Fibroblast of mammary gland (primary cell): ENCODE data around the gene TNFAIP8L1.
A peak's percentile ranks its signal among the peaks of the same experiment; 100 is the strongest.

Experiments
- DNase-seq: peaks from one replicate; pipeline ENCODE4 v3.0.0-alpha.2; 2010; ENCODE audit warnings: low read depth
- H3K4me3 ChIP-seq: 2 replicates; pipeline ENCODE4 v1.5.1; 2011; ENCODE audit warnings: low read depth, mild to moderate bottlenecking, low read length, moderate library complexity; ENCODE audit not compliant: control insufficient read depth
- TF ChIP-seq, protein P1 (sequence below): conservative IDR thresholded peaks from 2 replicates; pipeline ENCODE4 v1.5.1; 2011; ENCODE audit warnings: low read depth, low read length, inconsistent platforms; ENCODE audit not compliant: control insufficient read depth, insufficient read depth

The TNFAIP8L1 gene

DNA sequence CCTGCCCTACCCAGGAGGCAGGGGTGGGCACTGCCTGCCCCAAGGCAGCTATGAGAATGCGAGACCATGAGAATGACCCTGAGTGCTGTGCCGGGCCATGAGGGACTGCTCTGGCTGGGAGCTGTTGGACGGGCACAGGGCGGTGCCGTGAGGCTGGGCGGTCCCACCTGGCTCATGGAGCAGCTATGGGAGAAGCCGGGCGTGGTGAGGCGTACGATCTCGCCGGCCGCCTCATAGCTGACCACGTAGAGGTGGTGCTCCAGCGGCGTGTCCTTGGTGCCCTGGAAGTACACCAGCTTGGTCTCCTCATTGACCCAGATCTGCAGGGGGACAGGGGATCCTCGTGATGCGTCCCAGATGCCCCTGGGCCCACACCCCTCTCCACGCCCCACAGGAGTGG, 50.1 kb downstream of the TNFAIP8L1 start:
- TF ChIP-seq, protein P1, sequence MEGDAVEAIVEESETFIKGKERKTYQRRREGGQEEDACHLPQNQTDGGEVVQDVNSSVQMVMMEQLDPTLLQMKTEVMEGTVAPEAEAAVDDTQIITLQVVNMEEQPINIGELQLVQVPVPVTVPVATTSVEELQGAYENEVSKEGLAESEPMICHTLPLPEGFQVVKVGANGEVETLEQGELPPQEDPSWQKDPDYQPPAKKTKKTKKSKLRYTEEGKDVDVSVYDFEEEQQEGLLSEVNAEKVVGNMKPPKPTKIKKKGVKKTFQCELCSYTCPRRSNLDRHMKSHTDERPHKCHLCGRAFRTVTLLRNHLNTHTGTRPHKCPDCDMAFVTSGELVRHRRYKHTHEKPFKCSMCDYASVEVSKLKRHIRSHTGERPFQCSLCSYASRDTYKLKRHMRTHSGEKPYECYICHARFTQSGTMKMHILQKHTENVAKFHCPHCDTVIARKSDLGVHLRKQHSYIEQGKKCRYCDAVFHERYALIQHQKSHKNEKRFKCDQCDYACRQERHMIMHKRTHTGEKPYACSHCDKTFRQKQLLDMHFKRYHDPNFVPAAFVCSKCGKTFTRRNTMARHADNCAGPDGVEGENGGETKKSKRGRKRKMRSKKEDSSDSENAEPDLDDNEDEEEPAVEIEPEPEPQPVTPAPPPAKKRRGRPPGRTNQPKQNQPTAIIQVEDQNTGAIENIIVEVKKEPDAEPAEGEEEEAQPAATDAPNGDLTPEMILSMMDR: no peak
- DNase-seq: no peak
- no peak overlapping the region for H3K4me3 ChIP-seq

DNA sequence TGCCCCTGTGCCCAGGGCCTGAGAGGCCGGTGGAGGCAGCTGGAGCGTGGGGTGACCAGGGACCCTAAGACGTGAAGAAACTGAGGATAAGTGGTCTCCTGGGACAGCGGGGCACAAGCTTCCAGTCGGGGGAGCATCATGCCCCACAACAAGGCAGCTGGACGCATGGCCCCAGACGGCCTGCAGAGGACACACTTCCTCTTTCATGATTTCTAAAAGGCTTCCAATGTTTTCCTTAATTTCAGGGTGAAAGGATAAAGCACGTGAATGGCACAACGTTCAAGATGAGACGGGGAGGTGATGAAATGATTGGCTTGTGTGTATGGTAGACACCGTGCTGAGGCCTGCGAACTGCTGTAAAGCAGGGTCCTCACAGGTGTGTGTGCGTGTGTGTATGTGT, 51.0 kb downstream of the TNFAIP8L1 start:
- DNase-seq: no peak
- H3K4me3 ChIP-seq: no peak overlapping the region
- TF ChIP-seq, protein P1: peak; percentile 8

DNA sequence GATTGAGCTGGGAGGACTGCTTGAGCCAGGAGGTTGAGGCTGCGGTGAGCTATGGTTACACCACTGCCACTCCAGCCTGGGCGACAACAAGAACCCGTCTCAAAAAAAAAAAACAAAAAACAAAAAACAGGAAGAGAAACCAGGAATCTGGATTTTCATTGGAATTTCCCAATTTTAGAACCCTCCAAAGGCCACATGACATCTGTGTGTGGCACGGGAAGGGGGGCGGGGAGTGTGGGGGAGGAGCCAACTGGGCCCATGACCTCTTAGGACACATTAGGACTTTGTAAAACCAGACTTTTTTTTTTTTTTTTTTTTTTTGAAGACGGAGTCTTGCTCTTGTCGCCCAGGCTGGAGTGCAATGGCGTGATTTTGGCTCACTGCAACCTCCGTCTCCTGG, 52.1 kb downstream of the TNFAIP8L1 start:
- no peak overlapping the region for H3K4me3 ChIP-seq
- DNase-seq: no peak
- TF ChIP-seq, protein P1: no peak

DNA sequence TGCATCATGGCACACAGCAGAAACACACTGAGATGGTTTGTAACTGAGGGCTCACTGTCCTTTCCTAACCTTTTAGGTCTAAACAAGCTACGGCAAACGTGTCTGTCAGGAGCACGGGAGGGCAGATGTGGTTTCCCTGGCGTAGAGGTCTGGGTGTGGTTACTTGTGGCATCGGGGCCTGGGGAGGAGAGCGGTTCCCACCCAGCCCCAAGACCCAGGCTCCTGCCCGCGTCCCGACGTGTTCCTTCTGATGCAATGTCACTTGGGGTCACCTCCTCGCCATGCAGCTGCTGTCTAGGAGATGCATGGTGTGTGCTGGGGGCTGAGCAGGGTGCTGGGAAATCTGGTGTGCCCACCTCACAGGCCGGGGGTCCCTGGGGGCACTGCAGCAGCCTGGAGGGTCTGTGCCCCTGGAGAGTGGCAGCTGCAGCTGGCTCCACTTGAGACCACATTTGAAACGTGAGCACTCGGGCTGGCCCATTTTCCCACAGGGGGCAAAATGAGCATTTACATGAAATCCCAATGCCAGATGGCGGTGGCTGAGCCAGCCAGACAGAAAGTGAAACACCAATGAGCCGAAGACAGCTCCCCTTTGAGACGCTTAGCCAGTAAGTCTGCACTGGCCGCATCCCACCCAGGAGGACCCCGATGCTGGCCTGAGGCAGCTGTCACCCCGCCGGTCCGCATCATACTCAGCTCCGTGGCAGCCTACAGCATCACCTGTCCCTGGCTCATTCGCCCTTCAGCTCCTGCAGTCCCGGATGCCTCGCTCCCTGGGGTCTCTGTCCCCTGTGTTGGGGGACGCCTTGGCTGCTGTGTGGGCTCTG, 53.1 kb downstream of the TNFAIP8L1 start:
- no peak overlapping the region for H3K4me3 ChIP-seq
- DNase-seq: no peak
- TF ChIP-seq, protein P1: no peak

DNA sequence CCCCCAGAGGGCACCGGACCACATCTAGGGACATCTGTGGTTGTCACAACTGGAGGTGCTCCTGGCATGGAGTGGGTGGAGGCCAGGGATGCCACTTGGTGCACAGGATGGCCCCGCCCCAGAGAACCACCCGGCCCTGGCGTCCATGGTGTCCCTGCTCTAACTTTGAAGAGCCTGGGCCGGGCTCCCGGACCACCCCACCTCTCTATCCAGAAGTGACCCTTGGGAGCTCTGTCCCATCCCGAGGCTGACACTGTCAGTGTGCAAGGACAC, 53.7 kb downstream of the TNFAIP8L1 start:
- DNase-seq: no peak
- TF ChIP-seq, protein P1: no peak
- no peak overlapping the region for H3K4me3 ChIP-seq

DNA sequence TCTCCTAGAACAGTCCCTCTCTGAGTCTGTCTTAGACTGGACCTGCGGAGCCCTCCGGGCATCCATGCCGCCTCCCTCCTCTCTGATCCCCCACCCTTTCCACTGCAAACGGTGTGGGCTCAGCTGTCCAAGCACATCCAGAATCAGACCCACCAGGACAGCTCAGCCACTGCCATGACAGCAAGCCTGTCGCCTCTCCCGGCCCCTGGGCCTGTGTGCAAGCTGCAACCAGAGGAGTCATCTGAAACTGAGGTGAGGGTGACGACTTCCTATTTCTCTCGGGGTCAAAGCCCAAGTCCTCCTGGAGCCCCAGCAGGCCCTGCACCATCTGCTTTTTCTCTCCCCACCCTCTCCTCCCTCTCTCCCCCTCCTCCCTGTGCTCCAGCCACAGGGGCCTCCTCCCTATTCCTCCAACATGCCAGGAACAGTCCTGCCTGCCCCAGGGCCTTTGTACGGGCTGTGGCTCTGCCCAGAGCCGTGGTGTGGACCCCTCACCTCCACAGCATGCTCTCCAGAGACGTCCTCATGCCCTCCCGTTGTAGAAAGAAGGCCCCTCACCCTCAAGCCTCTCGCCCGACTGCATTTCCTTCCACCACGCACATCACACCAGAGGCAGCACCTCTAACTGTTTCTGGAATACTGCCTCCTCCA, 54.3 kb downstream of the TNFAIP8L1 start:
- DNase-seq: no peak
- TF ChIP-seq, protein P1: no peak
- H3K4me3 ChIP-seq: no peak overlapping the region
